Uterus (tissue), 4 donors: ENCODE data around the gene PROM1. TPM values are rescaled to one million over a fixed set of nuclear protein-coding genes. Genes with fewer than 3 reads are reported as not detected.

ENCODE experiments used
- DNase-seq, 2 donors: peaks; one replicate each; pipeline ENCODE4 v3.0.0-alpha.2; 2019 to 2020
- H3K27ac ChIP-seq, 2 donors: fragments of 200-600 bp; sonication (generic); 1 replicate in 1 of 2; 2 replicates in 1 of 2; pipeline ENCODE4 v1.5.1; 2016 to 2018
- H3K27me3 ChIP-seq, 2 donors: fragments of 200-600 bp; sonication (generic); one replicate each; pipeline ENCODE4 v1.5.1; 2018 to 2019; ENCODE audit warnings: control low read depth in 1 of 2
- H3K36me3 ChIP-seq, 2 donors: fragments of 200-600 bp; sonication (generic); one replicate each; pipeline ENCODE4 v1.5.1; 2019; ENCODE audit warnings: control low read depth in 1 of 2
- H3K4me1 ChIP-seq, 2 donors: fragments of 200-600 bp; sonication (generic); one replicate each; pipeline ENCODE4 v1.5.1; 2018 to 2019; ENCODE audit warnings: control low read depth in 1 of 2
- H3K4me3 ChIP-seq, 2 donors: fragments of 200-600 bp; sonication (generic); 1 replicate in 1 of 2; 2 replicates in 1 of 2; pipeline ENCODE4 v1.5.1; 2018 to 2019; ENCODE audit warnings: mild to moderate bottlenecking in 1 of 2
- H3K9me3 ChIP-seq, 2 donors: fragments of 200-600 bp; sonication (generic); one replicate each; pipeline ENCODE4 v1.5.1; 2019; ENCODE audit warnings: control low read depth in 1 of 2
- CTCF ChIP-seq, 4 experiments: fragments of 200-600 bp in 2 of 4; fragments of 450-650 bp in 2 of 4; sonication (generic) in 2 of 4; IDR thresholded peaks; one replicate each; pipeline ENCODE4 v1.5.1; 2016 to 2019; ENCODE audit warnings: antibody characterized with exemption in 4 of 4, mild to moderate bottlenecking in 2 of 4, moderate library complexity in 1 of 4
- POLR2A ChIP-seq, 2 donors: fragments of 450-650 bp; IDR thresholded peaks; one replicate each; pipeline ENCODE4 v1.6.1; 2016; ENCODE audit warnings: antibody characterized with exemption in 2 of 2, mild to moderate bottlenecking in 1 of 2, moderate library complexity in 1 of 2
- intact Hi-C: fragments of 100-400 bp; cut with DNase I; formaldehyde crosslinking; loops from one replicate; pipeline ENCODE4 v1.15.1; 2023; ENCODE audit warnings: low total_unique reads
- total RNA-seq, 4 donors: library from RNA; depleted of rRNA in 3 of 4; stranded (reverse); fragments of >200 nt in 3 of 4; gene quantifications; one replicate each; pipeline versions ENCODE4 v1.1.0 to v1.2.4, GENCODE V29; 2014 to 2023
- donor health status: DM: yes; HTN: yes; CAD: no.

Gene PROM1
- total RNA-seq, 4 donors from 2014 or later, result 0.18 to 24.6 (median 1.1) TPM

GRCh38 chr4:15961781-15962510 is 121.9 kb downstream of the PROM1 start:
- H3K27me3 ChIP-seq, result no peaks in the 10 kb centered on the region
- intact Hi-C loops, result no loop called here
- H3K27ac ChIP-seq, result no peak overlapping the region
- no peaks in the 10 kb centered on the region for H3K36me3 ChIP-seq
- no peak for TF ChIP-seq CTCF (IDR thresholded peaks at IDR 0.05)
- TF ChIP-seq POLR2A (IDR thresholded peaks at IDR 0.05), result no peak
- H3K4me1 ChIP-seq, result no peaks in the 10 kb centered on the region
- no peak for DNase-seq
- no peak overlapping the region for H3K4me3 ChIP-seq
- no peaks in the 10 kb centered on the region for H3K9me3 ChIP-seq

DNA sequence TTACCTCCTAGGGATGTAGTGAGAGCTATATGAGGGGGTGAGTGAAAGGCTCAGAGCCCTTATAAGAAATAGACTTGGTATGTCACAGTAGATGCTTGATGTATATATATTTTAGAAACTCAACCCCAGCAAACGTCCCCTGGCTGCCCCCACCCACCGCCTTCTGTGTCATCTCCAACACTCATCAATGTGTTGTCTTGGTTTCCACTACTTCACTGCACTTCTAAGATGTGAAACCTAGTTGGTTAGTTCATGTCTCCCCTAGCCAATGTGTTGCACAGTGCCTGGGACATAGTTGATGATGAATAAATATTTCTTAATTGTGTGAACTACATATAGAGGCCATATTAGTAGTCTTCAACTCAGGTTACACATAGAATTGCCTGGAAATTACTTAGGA is 125.3 kb downstream of the PROM1 start:
- TF ChIP-seq POLR2A (IDR thresholded peaks at IDR 0.05) (no peak), CTCF (IDR thresholded peaks at IDR 0.05) (no peak)
- Histone ChIP-seq H3K36me3 (no peaks in the 10 kb centered on the region), H3K9me3 (no peaks in the 10 kb centered on the region), H3K4me3 (no peak overlapping the region), H3K27ac (no peak overlapping the region), H3K27me3 (no peaks in the 10 kb centered on the region), H3K4me1 (no peaks in the 10 kb centered on the region)
- no peak for DNase-seq
- intact Hi-C loops, result no loop called here

GRCh38 chr4:15956179-15956850 is 127.5 kb downstream of the PROM1 start:
- no peaks in the 10 kb centered on the region for H3K4me1 ChIP-seq
- H3K4me3 ChIP-seq, result no peak overlapping the region
- H3K27me3 ChIP-seq, result no peaks in the 10 kb centered on the region
- TF ChIP-seq CTCF (IDR thresholded peaks at IDR 0.05) (peak; percentile 32 to 72 (median 52)), POLR2A (IDR thresholded peaks at IDR 0.05) (no peak)
- no peaks in the 10 kb centered on the region for H3K36me3 ChIP-seq
- peak; percentile 28 to 30 for DNase-seq
- intact Hi-C loops, result no loop called here
- no peak overlapping the region for H3K27ac ChIP-seq
- no peaks in the 10 kb centered on the region for H3K9me3 ChIP-seq

GRCh38 chr4:15955670-15956069 is 128.2 kb downstream of the PROM1 start:
- H3K36me3 ChIP-seq, result no peaks in the 10 kb centered on the region
- H3K9me3 ChIP-seq, result no peaks in the 10 kb centered on the region
- H3K4me1 ChIP-seq, result no peaks in the 10 kb centered on the region
- no peak for DNase-seq
- no peak overlapping the region for H3K4me3 ChIP-seq
- no peak for TF ChIP-seq POLR2A (IDR thresholded peaks at IDR 0.05)
- TF ChIP-seq CTCF (IDR thresholded peaks at IDR 0.05), result no peak
- intact Hi-C loops, result no loop called here
- H3K27me3 ChIP-seq, result no peaks in the 10 kb centered on the region
- no peak overlapping the region for H3K27ac ChIP-seq

GRCh38 chr4:15953625-15954024 is 130.2 kb downstream of the PROM1 start:
- Histone ChIP-seq H3K4me1 (no peaks in the 10 kb centered on the region), H3K27ac (no peak overlapping the region), H3K36me3 (no peaks in the 10 kb centered on the region), H3K9me3 (no peaks in the 10 kb centered on the region), H3K4me3 (no peak overlapping the region), H3K27me3 (no peaks in the 10 kb centered on the region)
- intact Hi-C loops, result no loop called here
- TF ChIP-seq POLR2A (IDR thresholded peaks at IDR 0.05) (no peak), CTCF (IDR thresholded peaks at IDR 0.05) (no peak)
- DNase-seq, result no peak
